ENCODE results near the gene EPSTI1.
"Not testable (repeated sequence)": the region's sequence is repeated elsewhere in the genome, so short reads cannot be mapped to it uniquely, and the experiment has no call there.

The EPSTI1 gene

DNA sequence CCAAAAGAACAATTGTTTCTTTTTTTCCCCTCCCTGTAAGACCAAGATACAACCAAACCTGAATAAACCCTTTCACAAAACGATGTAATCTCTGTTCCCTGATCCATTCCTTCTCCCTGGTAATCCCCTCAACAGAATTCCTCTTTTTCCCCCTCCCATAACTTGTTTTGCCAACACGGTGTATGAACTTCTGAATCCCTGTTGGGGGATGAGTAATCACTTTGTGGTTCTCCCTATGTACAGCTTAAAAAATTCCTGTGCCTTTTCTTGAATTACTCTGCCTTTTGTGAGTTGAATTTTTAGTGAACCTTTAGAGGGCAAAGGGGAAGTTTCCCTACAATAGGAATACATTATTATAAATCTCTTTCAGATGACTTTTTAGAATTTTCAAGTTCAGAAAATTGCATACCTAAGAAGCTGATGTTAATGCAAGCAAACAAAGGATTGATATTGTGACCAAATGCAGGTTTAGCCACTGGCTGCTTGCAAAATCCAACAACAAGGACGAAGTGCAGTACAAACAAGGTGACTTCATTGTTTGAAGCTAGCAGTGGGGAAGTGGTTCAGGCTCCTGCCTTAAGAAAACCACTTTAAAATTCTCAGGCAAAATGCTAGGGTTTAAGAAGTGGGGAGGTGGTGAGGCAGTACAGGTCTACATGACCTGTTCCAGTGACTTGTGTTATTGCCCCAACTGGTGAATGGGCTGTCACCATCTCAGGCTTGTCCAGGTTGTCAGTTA is 15.0 kb upstream of the EPSTI1 start:
- DNase-seq (ENCODE audit: low read depth in 4 of 4, low spot score in 1 of 4), result no peak

DNA sequence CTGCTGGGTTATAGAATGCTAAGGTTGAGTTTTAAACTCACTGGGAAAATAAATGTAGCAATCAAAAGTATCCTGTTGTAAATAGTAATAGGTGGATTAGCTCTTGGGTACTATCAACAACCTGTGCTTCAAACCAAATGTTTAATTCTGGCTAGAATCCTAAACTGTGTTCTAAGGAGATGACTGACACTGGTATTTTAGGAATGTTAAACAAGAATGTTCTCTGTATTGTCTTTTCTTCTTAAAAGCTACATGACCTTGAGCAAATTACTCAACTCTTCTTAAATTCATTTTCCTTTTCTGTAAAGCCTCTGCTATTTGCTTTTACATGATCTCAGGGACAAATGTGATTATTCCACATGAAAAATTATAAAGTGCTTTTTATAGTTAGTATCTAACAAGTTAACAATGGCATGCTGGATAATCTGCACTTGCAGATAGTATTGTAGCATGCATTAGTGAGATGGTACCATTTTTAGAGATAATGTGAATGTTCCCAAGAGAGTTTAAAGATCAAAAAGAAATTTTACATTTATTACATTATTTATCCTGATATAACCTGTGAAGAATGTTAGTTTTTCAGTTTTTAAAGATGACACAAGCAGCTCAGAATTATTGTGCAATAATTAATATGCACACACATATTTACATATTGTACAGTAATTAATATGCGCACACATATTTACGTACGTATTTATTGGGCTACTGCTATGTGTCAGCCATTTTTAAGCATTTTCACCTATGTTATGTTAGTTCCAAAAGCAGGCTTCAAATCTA is 13.6 kb upstream of the EPSTI1 start:
- no peak for DNase-seq (ENCODE audit: low read depth in 4 of 4, low spot score in 1 of 4)

DNA sequence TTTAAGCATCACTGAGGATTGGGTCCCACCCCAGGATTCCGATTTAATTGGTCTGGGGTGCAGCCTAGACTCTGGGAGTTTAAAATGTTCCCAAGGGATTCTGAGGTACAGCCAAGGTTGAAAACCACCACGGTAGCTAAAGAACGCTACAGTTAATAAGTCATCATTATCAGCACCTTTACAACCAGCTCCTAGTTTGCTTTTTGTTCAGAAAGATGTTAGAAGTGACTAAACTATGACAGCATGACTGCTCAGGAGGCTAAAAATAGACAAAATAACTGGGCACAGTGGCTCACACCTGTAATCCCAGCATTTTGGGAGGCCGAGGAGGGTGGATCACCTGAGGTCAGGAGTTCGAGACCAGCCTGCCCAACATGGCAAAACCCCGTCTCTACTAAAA is 11.7 kb upstream of the EPSTI1 start:
- no peak for DNase-seq (ENCODE audit: low read depth in 4 of 4, low spot score in 1 of 4)

DNA sequence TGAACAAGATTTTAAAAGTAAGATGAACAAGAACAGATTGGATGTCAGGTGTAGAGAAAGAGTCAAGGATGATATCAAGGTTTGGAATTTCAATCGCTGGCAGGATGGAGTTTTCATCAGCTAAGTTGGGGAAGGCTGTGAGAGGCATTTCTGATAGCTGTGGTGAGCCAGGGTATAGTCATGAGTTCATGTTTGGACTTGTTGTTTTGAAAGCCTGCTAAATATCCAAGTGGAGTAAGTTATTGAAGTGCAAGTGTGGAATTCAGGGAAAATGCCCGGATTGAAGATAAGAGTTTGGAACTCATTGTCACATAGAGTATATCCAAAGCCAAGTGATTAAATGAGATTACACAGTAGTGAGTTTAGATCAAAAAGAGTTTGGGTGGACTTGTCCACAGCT is 11.0 kb upstream of the EPSTI1 start:
- DNase-seq (ENCODE audit: low read depth in 4 of 4, low spot score in 1 of 4), result no peak

DNA sequence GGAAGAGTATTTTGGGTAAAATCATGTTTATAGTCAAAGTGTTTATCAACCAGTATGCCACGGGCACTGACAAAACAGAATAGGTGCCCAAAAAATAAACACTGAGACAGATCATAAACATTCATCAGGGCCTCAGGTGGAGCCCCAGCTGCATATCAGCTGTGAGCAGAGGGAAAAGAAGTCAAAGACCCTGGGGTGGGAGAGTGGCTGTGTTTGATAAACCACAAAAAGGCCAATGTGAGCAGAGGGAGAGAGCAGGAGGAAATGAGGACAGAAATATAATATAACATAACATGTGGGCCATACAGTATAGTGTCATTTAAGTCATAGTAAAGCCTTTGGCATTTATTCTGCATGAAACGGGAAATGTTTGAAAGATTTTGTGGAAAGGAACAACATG is 10.0 kb upstream of the EPSTI1 start:
- DNase-seq (ENCODE audit: low read depth in 4 of 4, low spot score in 1 of 4), result no peak

DNA sequence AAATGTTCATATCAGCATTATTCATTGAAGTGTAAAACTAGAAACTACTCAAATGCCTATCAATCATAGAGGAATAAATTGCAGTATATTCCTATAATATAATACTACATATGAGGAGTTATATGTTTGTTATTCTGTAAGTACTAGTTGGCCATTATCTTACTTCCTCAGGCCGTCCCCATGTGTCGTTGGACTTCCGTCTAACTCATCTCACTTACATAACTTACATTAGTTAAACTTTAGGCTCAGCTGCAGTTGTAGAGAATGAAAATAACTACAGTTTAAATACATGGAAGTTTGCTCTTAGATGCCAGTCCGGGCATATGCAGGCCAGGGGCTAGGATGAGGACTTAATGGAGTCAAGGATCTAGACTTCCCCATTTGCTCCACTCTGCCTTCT is 8.6 kb upstream of the EPSTI1 start:
- no peak for DNase-seq (ENCODE audit: low read depth in 4 of 4, low spot score in 1 of 4)

DNA sequence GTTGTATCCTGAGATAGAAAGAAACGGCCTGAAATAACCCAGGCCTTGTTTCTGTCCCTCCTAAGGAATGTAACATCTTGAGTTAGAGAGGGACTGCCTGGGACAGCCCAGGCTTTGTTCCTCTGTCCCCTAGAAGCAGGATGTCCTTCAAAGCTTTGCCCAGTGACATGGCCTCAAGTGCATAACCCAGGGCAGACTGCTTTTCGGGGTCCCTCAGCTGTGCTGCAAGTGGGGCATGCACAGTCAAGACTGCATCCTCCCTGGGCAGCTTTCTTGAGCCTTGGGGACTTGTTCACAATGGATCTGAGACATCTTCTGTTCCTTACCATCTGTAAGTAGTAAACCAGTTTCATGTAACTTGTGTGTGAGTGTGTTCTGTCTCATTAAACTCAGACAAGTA is 7.5 kb upstream of the EPSTI1 start:
- no peak for DNase-seq (ENCODE audit: low read depth in 4 of 4, low spot score in 1 of 4)

DNA sequence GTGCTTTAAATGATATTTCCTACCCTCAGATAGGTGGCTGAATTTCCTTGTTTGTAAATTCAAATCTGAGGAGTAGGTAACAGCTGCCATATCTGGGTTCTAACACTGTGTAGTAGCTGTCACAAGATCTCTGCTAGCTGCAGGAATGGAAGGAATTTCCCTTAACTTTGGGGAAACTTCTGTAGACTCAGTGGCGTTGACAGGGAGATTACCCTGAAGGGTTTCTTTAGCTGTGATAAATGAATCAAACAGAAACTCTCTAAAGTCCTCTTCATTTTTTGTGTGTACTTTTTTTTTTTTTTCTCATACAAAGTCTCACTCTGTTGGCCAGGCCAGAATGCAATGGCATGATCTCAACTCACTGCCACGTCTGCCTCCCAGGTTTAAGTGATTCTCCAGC is 5.3 kb upstream of the EPSTI1 start:
- no peak for DNase-seq (ENCODE audit: low read depth in 4 of 4, low spot score in 1 of 4)

DNA sequence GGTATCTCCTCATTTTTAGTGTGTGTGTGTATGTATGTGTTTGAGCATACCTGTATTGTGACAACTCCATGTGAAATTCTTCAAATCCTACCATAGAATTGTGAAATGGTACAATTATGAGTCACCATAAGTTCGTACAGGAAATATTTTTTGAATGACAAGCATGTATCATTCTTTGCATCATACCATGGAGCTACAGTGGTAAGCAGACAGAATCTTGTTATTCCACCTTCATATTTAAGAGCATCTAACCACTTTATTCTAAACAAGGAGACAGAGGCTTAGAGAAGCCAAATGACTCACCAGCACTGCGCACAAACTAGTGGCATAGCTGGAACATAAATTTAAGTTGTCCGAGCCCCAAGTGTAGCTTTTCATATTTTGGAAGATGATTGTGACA is 4.5 kb upstream of the EPSTI1 start:
- no peak for DNase-seq (ENCODE audit: low read depth in 4 of 4, low spot score in 1 of 4)

DNA sequence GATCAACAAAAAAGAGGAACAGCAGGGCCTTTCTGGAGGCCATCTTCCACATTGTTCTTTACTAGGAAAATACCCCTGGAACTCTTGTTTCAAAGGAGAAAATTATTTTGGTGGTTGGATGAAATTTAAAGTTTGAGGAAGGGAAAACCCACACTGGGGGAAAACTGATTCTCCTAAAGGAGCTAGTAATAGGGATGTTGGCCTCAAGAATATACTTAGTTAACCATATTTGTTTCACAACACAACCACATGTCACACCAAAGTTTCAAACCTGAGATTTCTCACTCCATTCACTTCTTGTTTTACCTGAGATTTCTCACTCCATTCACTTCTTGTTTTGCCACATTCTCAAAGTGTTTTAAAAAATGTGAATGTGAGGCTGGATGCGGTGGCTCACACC is 2.8 kb upstream of the EPSTI1 start:
- DNase-seq (ENCODE audit: low read depth in 4 of 4, low spot score in 1 of 4), result no peak

DNA sequence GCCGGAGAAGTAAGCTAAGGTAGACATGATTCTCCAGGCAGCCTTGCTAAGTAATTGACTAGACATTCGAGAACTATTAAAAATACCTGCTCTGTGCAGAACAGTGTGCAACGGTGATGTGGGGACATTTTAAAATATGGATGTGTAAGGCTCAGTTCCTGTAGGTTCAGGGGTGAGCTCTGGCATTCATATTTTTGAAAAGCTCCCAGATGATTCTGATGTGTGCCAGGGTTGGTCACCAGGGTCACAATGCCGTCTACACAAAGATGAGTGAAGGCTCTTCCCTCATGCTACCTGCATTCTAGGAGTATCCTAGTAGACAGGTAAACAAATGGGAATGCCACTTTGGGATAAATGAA is 702 bp upstream of the EPSTI1 start:
- DNase-seq (ENCODE audit: low read depth in 4 of 4, low spot score in 1 of 4), result no peak

DNA sequence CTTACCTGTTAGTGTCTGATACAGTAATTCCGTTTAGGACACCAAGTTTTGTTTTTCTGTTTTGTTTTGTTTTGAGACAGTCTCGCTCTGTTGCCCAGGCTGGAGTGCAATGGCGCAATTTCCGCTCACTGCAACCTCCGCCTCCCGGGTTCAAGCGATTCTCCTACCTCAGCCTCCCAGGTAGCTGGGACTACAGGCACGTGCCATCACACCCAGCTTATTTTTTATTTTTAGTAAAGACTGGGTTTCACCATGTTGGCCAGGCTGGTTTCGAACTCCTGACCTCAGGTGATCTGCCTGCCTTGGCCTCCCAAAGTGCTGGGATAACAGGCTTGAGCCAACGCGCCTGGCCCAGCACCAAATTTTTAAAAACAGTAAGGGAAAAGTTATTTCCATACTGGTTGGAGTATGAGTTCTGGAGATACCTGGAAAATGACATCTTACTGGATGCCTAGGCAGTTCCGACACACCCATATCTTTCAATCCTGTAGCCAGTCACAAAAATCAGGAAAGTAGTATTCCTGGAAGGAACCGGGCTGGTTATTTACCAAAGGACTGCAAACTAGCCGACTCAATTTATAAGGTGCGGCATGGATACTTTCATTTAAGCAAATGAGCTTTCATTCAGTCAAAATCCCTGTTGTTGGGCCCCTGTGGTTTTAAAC is 676 bp downstream of the EPSTI1 start:
- DNase-seq (ENCODE audit: low read depth in 4 of 4, low spot score in 1 of 4), result not testable (repeated sequence)

DNA sequence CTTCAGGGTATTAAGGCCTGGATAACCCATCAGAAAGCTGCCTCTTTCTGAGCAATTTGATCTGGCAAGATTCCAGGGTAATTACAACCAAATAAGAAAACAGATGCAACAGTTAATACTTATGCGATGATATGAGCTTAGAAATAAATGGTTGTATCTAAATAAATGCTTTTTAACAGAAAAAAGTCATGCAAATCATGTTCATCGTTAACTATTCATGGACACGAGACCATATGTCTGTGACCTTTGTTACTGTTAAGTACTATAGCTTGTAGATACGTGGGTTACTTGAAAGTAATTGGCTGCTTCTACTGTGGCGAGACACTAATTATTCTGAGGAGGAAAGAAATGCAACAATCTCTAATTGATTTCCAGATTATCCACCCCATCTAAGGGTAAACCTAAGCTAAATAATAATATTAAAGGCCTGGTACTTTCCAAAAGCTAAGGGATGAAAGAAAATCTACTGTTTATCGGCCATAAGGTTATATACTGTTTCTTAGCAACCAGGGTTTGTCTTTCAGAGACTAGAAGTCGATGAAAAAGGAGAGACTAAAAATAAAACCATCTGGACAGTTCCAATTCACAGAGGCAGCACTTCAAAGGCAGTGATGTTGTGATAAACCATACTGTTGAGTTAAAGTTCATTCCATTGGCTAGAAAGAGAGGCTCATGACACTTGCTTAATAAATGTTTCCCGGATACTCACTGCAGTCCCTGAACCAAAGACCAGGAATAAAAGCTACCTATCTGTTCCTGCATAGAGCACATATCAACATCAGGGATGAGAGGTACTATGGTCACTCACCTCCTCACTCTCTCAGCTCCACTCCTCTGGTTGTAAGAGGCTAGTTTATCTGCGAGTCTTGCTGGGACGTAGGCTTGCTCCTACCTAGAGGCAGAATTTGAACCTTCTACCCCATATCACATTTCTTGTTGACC is 1.5 kb downstream of the EPSTI1 start:
- DNase-seq (ENCODE audit: low read depth in 4 of 4, low spot score in 1 of 4), result no peak

DNA sequence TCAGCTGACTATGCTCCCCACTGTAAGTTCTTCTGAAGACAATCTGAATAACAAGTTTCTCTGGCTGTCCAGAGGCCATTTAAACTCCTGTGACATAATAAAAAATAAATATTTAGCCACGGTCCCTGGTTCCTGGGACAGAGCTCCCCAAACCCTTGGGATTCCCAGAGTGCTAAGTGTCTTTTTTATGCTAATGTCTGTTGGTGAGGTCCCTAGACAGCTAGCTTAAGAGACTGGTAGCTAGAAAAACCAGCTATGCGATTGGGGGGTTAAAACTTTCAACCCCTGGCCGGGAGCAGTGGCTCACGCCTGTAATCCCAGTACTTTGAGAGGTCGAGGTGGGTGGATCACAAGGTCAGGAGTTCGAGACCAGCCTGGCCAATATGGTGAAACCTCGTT is 5.9 kb downstream of the EPSTI1 start:
- DNase-seq (ENCODE audit: low read depth in 4 of 4, low spot score in 1 of 4), result no peak

DNA sequence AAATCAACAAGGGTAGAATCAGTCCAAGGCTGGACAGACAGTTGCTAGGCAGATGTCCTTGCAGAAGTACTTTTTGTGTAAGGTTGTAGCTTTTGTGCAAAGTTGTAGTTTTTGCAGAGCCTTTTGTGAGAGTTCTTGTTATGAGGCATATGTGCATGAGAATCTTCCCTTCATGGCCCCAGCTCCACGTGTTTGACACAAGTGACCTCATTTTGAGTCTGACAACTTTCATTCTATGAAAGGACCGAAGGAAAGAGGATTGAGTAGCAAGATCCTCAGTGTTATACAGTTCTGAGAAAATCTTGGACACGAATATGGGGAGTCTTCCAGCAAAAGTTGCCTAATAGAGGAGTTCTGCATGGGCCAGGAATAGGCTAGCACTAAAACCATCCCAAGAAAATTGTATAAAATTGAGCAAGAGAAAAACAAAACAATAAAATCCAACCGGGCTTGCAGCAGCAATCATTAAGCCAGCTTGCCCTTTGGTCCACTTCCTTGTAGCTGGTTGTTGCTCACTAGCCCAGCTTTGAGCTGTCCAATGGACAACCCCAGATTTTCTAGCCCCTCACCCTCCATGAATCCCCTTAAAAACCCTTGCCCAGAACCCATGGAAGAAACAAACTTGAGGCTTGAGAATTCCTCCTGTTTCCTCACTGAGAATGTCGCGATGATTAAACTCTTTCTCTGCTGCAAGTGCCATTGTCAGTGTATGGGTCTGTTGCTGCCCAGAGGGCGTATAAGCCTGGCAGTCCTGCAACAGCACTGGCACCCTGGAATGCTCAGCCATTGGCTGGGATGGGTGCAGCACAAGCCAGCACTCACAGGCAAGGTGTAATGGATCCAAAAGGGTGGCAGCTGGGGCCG is 6.5 kb downstream of the EPSTI1 start:
- no peak for DNase-seq (ENCODE audit: low read depth in 4 of 4, low spot score in 1 of 4)

DNA sequence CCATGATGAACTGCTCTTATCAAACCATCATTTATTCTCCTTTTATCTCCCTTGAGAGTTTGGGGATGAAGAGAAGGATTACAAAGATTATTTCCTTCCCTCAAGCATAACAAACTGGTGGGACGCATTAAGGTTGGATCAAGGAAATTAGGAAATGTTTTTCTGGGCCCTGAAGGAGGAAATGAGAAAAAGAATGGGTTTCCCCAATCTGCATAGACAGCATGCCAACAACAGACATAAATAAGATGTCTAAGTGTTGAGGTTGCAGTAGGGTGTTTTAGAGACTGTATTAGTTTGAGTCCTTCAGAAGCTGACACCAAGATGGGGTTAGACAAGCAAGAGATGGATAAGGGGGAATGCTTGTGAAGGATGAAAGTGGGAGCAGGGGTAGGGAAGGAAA is 7.3 kb downstream of the EPSTI1 start:
- DNase-seq (ENCODE audit: low read depth in 4 of 4, low spot score in 1 of 4), result no peak

DNA sequence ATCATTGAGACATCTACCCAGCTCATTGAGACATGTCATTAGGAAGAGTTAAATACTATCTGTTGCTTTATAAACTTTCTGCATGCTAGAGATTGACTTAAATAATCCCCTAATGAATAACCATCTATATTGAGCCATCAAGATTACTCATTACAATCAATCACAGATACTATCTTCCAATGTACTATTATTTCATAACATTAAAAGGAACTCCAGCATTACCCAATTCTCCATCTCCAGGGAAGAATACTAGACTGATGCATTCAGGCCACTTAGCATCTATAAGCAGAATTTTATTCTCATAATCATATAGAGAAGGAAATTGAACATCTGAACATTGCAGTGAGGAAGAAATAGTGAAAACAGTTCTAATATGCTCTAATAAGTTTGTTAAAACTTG is 8.0 kb downstream of the EPSTI1 start:
- no peak for DNase-seq (ENCODE audit: low read depth in 4 of 4, low spot score in 1 of 4)

DNA sequence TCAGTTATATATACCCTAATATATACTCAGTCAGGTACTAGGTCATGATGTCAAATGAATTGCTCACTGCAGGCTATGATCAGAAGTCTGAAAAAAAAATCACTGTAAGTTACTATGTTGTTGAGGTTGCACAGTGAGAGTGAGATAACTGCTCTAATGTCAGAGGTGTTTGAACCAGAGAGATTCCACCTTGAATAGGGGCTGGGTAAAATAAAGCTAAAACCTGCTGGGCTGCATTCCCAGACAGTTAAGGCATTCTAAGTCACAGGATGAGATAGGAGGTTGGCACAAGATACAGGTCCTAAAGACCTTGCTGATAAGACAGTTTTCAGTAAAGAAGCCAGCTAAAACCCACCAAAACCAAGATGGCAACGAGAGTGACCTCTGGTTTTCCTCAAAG is 10.2 kb downstream of the EPSTI1 start:
- no peak for DNase-seq (ENCODE audit: low read depth in 4 of 4, low spot score in 1 of 4)

DNA sequence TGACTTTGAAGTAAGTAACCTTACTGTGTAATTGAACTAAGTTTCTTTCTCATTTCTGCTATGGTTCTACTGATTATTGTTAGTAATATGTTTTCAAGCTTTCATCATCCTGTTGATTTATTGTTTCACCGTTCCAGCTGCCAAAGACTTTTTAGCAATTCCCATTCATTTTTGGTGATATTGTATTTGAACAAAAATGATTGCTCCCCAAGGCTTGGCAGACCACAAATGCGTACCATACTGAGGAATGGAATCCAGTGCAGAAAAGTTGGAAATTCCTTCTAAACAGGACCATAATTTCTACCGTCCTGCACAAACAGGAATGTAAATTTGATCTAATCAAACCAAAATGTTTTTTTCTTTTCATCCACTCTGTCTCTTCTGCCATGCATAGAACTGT is 10.7 kb downstream of the EPSTI1 start:
- DNase-seq (ENCODE audit: low read depth in 4 of 4, low spot score in 1 of 4), result no peak

DNA sequence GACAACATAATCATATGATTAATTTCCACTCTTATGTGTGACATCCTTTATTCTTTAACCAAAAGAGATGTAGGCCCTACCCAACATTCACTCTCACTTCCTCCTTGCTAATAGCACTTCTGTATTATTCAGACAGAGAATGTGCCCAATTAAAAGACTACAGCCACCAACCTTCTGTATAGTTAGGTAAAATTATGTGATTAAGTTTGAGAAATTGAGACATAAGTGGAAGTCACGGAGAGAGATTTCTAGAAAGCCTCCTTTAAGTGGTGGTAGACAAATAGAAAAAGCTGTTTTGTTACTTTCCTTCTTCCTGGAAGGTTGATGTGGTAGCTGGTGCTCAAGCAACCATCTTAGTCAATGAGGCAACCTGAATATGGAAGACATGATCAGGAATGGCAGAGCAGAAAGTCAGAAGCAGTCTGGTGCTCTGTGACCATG is 14.8 kb downstream of the EPSTI1 start:
- no peak for DNase-seq (ENCODE audit: low read depth in 4 of 4, low spot score in 1 of 4)

All from stimulated activated CD4-positive, alpha-beta T cell treated with anti-CD3 and anti-CD28 coated beads, Interleukin-1b, Interleukin-23, amount 100 ng/mL, for 24 hours (primary cell).